K562 (cell line): ENCODE data around the gene CARD10. TPM values are rescaled to one million over a fixed set of nuclear protein-coding genes. Genes with fewer than 3 reads are reported as not detected.

ENCODE experiments used
- ATF7 ChIP-seq: fragments of 450-650 bp; IDR thresholded peaks from 2 replicates; pipeline ENCODE4 v1.7.1; 2014; ENCODE audit warnings: mild to moderate bottlenecking, moderate library complexity
- GTF2A2 ChIP-seq: IDR thresholded peaks from 2 replicates; pipeline ENCODE4 v1.6.1; 2016; ENCODE audit warnings: mild to moderate bottlenecking, missing genetic modification characterization, missing compliant biosample characterization
- HNRNPH1 ChIP-seq: fragments of 200-400 bp; formaldehyde crosslinking; optimal IDR thresholded peaks from 2 replicates; pipeline ENCODE3; 2017; ENCODE audit warnings: low read depth, mild to moderate bottlenecking, low read length, moderate library complexity
- JUN ChIP-seq, 2 experiments: sonication (generic) in 1 of 2; formaldehyde crosslinking in 1 of 2; IDR thresholded peaks; 2 replicates each; pipeline versions ENCODE4 v1.6.1 to v1.8.0; 2012 to 2022; ENCODE audit warnings: borderline replicate concordance in 2 of 2, mild to moderate bottlenecking in 2 of 2, improper control_type of control experiment in 1 of 2, low read depth in 1 of 2, low read length in 1 of 2, missing genetic modification reagents in 1 of 2
- KDM1A ChIP-seq, 2 experiments: fragments of 450-650 bp; IDR thresholded peaks; 2 replicates each; pipeline ENCODE4 v1.6.1; 2016; ENCODE audit warnings: mild to moderate bottlenecking in 2 of 2
- MYBL2 ChIP-seq, 2 experiments: fragments of 450-650 bp in 1 of 2; sonication (generic) in 1 of 2; formaldehyde crosslinking in 1 of 2; IDR thresholded peaks; 2 replicates each; pipeline versions ENCODE4 v1.6.1 to v1.8.1; 2017 to 2022; ENCODE audit warnings: borderline replicate concordance in 1 of 2, inconsistent platforms in 1 of 2, low read depth in 1 of 2, mild to moderate bottlenecking in 1 of 2, missing genetic modification reagents in 1 of 2, moderate library complexity in 1 of 2
- PHB2 ChIP-seq: fragments of 450-650 bp; IDR thresholded peaks from 2 replicates; pipeline ENCODE4 v1.6.1; 2017; ENCODE audit warnings: low read depth
- RAD21 ChIP-seq, 2 experiments: fragments of 250-450 bp in 1 of 2; fragments of 450-650 bp in 1 of 2; sonication (Bioruptor Pico) in 1 of 2; formaldehyde crosslinking in 1 of 2; IDR thresholded peaks in 1 of 2; conservative IDR thresholded peaks in 1 of 2; 2 replicates each; pipeline versions ENCODE4 v1.4.0 to v1.8.0; 2020 to 2022; ENCODE audit warnings: mild to moderate bottlenecking in 2 of 2, moderate library complexity in 1 of 2
- RBM25 ChIP-seq: fragments of 200-400 bp; formaldehyde crosslinking; IDR thresholded peaks from 2 replicates; pipeline ENCODE4 v1.6.1; 2018; ENCODE audit warnings: low read length, low read depth, moderate library complexity; ENCODE audit not compliant: severe bottlenecking
- SMARCA4 ChIP-seq: fragments of 450-650 bp; IDR thresholded peaks from 2 replicates; pipeline ENCODE4 v1.6.1; 2016
- SMC3 ChIP-seq: conservative IDR thresholded peaks from 2 replicates; pipeline ENCODE4 v1.6.1; 2011; ENCODE audit warnings: low read depth, low read length, improper control_type of control experiment; ENCODE audit not compliant: insufficient read depth
- TFAP4 ChIP-seq: sonication (generic); formaldehyde crosslinking; IDR thresholded peaks from 2 replicates; pipeline ENCODE4 v1.8.0; 2022; ENCODE audit warnings: missing genetic modification reagents, mild to moderate bottlenecking, moderate library complexity, borderline replicate concordance
- ZKSCAN1 ChIP-seq: fragments of 150-350 bp; IDR thresholded peaks from 2 replicates; pipeline ENCODE4 v1.6.1; 2016; ENCODE audit warnings: low read depth, low read length
- ZNF436 ChIP-seq: fragments of 250-450, 450-650 bp; sonication (Bioruptor Pico); formaldehyde crosslinking; IDR thresholded peaks from 2 replicates; pipeline ENCODE4 v1.7.0; 2020; ENCODE audit warnings: mild to moderate bottlenecking
- ZZZ3 ChIP-seq: fragments of 450-650 bp; IDR thresholded peaks from 2 replicates; pipeline ENCODE4 v1.6.1; 2016; ENCODE audit warnings: antibody characterized with exemption, mild to moderate bottlenecking, moderate library complexity
- polyA plus RNA-seq, 8 experiments: library from polyadenylated mRNA; depleted of rRNA in 4 of 8; stranded (reverse) in 5 of 8; unstranded in 3 of 8; fragments of >200 nt; fragmentation: Nextera tagmentation in 2 of 8; fragmentation: Illumina TruSeq in 1 of 8; extraction: Ambion mirVana in 2 of 8; extraction: Trizol in 1 of 8; gene quantifications; 2 replicates each; pipeline versions ENCODE4 v1.2.1 to v1.2.3, GENCODE V29; 2011 to 2014; ENCODE audit warnings: inconsistent platforms in 1 of 8, missing spikeins in 1 of 8
- total RNA-seq, 7 experiments: library from RNA; depleted of rRNA in 6 of 7; stranded (reverse); fragments of >200 nt in 6 of 7; fragmentation: Illumina TruSeq in 2 of 7; extraction: Trizol in 2 of 7; gene quantifications; 2 replicates each; pipeline versions ENCODE4 v1.2.1 to v1.2.3, GENCODE V29; 2011 to 2021; ENCODE audit warnings: low replicate concordance in 1 of 7
- TF ChIP-seq, protein P1 (sequence below): fragments of 250-450 bp; sonication (Bioruptor Pico); IDR thresholded peaks from 2 replicates; pipeline ENCODE4 v1.4.0; 2020; ENCODE audit warnings: borderline replicate concordance
- TF ChIP-seq, protein P2 (sequence below): sonication (generic); formaldehyde crosslinking; IDR thresholded peaks from 2 replicates; pipeline ENCODE4 v1.8.1; 2022; ENCODE audit warnings: missing genetic modification reagents
- TF ChIP-seq, protein P3 (sequence below): sonication (generic); formaldehyde crosslinking; IDR thresholded peaks from 2 replicates; pipeline ENCODE4 v1.8.1; 2023; ENCODE audit warnings: mild to moderate bottlenecking, missing genetic modification reagents

The CARD10 gene
- total and polyA plus RNA-seq, 9 of the 15 experiments (the other 6 are each of a cell fraction or from before 2014, with no cell fraction given), result 0.13 to 5.8 (median 1.6) TPM

GRCh38 chr22:37544955-37545702, 25.9 kb upstream of the CARD10 start (continued):
- TF ChIP-seq, protein P1, sequence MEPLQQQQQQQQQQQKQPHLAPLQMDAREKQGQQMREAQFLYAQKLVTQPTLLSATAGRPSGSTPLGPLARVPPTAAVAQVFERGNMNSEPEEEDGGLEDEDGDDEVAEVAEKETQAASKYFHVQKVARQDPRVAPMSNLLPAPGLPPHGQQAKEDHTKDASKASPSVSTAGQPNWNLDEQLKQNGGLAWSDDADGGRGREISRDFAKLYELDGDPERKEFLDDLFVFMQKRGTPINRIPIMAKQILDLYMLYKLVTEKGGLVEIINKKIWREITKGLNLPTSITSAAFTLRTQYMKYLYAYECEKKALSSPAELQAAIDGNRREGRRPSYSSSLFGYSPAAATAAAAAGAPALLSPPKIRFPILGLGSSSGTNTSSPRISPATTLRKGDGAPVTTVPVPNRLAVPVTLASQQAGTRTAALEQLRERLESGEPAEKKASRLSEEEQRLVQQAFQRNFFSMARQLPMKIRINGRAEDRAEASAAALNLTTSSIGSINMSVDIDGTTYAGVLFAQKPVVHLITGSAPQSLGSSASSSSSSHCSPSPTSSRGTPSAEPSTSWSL (CRISPR knock-in tag), result no peak
- TF ChIP-seq HNRNPH1, result no peak
- no peak for TF ChIP-seq MYBL2 (IDR thresholded peaks at IDR 0.05; ENCODE audit: low read depth)
- TF ChIP-seq MYBL2 (CRISPR knock-in tag; IDR thresholded peaks at IDR 0.05; ENCODE audit: borderline replicate concordance), result no peak
- no peak for TF ChIP-seq PHB2
- TF ChIP-seq TFAP4 (CRISPR knock-in tag), result 0 out of 2 replicates have a peak, but pooled peaks have one; percentile 10
- peak; percentile 71; the same call in 1 of the 2 replicates for TF ChIP-seq ZNF436 (CRISPR knock-in tag)
- TF ChIP-seq, protein P2, sequence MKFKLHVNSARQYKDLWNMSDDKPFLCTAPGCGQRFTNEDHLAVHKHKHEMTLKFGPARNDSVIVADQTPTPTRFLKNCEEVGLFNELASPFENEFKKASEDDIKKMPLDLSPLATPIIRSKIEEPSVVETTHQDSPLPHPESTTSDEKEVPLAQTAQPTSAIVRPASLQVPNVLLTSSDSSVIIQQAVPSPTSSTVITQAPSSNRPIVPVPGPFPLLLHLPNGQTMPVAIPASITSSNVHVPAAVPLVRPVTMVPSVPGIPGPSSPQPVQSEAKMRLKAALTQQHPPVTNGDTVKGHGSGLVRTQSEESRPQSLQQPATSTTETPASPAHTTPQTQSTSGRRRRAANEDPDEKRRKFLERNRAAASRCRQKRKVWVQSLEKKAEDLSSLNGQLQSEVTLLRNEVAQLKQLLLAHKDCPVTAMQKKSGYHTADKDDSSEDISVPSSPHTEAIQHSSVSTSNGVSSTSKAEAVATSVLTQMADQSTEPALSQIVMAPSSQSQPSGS (CRISPR knock-in tag), result peak; percentile 81; the same call in 1 of the 2 replicates
- TF ChIP-seq RAD21 (CRISPR knock-in tag; conservative IDR thresholded peaks at IDR 0.05 in 1 of 2, IDR thresholded peaks at IDR 0.05 in 1 of 2), result peak; percentile 74 to 92
- 0 out of 2 replicates have a peak, but pooled peaks have one; percentile 5 for TF ChIP-seq ZKSCAN1
- no peak for TF ChIP-seq GTF2A2
- TF ChIP-seq JUN (IDR thresholded peaks at IDR 0.05; ENCODE audit: borderline replicate concordance, low read depth, low read length), result peak; percentile 92
- peak; percentile 82; the same call in 1 of the 2 replicates for TF ChIP-seq JUN (CRISPR knock-in tag; IDR thresholded peaks at IDR 0.05; ENCODE audit: borderline replicate concordance)
- no peak for TF ChIP-seq ZZZ3
- TF ChIP-seq SMARCA4, result peak; percentile 24; the same call in 1 of the 2 replicates
- TF ChIP-seq KDM1A (IDR thresholded peaks at IDR 0.05), result peak in 1 of 2 experiments; percentile 43; a peak in 1 of 4 replicates
- peak; percentile 90 for TF ChIP-seq SMC3
- TF ChIP-seq RBM25, result no peak
- TF ChIP-seq ATF7, result peak; percentile 97
- TF ChIP-seq, protein P3, sequence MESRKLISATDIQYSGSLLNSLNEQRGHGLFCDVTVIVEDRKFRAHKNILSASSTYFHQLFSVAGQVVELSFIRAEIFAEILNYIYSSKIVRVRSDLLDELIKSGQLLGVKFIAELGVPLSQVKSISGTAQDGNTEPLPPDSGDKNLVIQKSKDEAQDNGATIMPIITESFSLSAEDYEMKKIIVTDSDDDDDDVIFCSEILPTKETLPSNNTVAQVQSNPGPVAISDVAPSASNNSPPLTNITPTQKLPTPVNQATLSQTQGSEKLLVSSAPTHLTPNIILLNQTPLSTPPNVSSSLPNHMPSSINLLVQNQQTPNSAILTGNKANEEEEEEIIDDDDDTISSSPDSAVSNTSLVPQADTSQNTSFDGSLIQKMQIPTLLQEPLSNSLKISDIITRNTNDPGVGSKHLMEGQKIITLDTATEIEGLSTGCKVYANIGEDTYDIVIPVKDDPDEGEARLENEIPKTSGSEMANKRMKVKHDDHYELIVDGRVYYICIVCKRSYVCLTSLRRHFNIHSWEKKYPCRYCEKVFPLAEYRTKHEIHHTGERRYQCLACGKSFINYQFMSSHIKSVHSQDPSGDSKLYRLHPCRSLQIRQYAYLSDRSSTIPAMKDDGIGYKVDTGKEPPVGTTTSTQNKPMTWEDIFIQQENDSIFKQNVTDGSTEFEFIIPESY, result no peak
